Smooth muscle cell (in vitro differentiated cells): ENCODE measurements around the gene MIAT. TPM values are rescaled to one million over a fixed set of nuclear protein-coding genes. Genes with fewer than 3 reads are reported as not detected.

ENCODE experiments used
- DNase-seq: peaks from one replicate; lab custom pipeline; 2025; ENCODE audit not compliant: unreplicated experiment; lab: John Stamatoyannopoulos, UW
- H2AFZ ChIP-seq: fragments of 200-600 bp; sonication (generic); 2 replicates; pipeline ENCODE4 v1.6.0; 2016; ENCODE audit warnings: antibody characterized with exemption, low read depth, mild to moderate bottlenecking
- H3F3A ChIP-seq: fragments of 200-600 bp; sonication (generic); 2 replicates; pipeline ENCODE4 v1.6.0; 2017; ENCODE audit warnings: antibody characterized with exemption, low read depth
- H3K27ac ChIP-seq: fragments of 200-600 bp; sonication (generic); 2 replicates; pipeline ENCODE4 v1.5.1; 2016; ENCODE audit warnings: low read depth, mild to moderate bottlenecking
- H3K27me3 ChIP-seq: fragments of 200-600 bp; sonication (generic); 2 replicates; pipeline ENCODE4 v1.6.1; 2016; ENCODE audit warnings: low read depth, mild to moderate bottlenecking
- H3K36me3 ChIP-seq: fragments of 200-600 bp; sonication (generic); 2 replicates; pipeline ENCODE4 v1.5.1; 2016; ENCODE audit warnings: low read depth
- H3K4me1 ChIP-seq: fragments of 200-600 bp; sonication (generic); 2 replicates; pipeline ENCODE4 v1.5.1; 2016; ENCODE audit warnings: low read depth
- H3K4me2 ChIP-seq: fragments of 200-600 bp; sonication (generic); 2 replicates; pipeline ENCODE4 v1.6.0; 2016; ENCODE audit warnings: mild to moderate bottlenecking
- H3K4me3 ChIP-seq: fragments of 200-600 bp; sonication (generic); 2 replicates; pipeline ENCODE4 v1.5.1; 2016; ENCODE audit warnings: mild to moderate bottlenecking
- H3K79me2 ChIP-seq: fragments of 200-600 bp; sonication (generic); 2 replicates; pipeline ENCODE4 v1.6.0; 2016; ENCODE audit warnings: low read depth, mild to moderate bottlenecking
- H3K9ac ChIP-seq: fragments of 200-600 bp; sonication (generic); 2 replicates; pipeline ENCODE4 v1.6.0; 2016; ENCODE audit warnings: low read depth
- H3K9me3 ChIP-seq: fragments of 200-600 bp; sonication (generic); replicated peaks from 2 replicates; pipeline ENCODE4 v1.5.1; 2016; ENCODE audit warnings: low read depth
- H4K20me1 ChIP-seq: fragments of 200-600 bp; sonication (generic); 2 replicates; pipeline ENCODE4 v1.6.0; 2016; ENCODE audit warnings: low read depth
- WGBS: methylation state at CpG from one replicate; pipeline ENCODE4 v1.1.7; 2016; ENCODE audit warnings: low lambda C conversion rate; 5-methylcytosine and 5-hydroxymethylcytosine counted together
- polyA plus RNA-seq: library from polyadenylated mRNA; unstranded; fragments of >200 nt; fragmentation: Nextera tagmentation; extraction: Ambion mirVana; gene quantifications from 2 replicates; pipeline ENCODE4 v1.2.1, GENCODE V29; 2016
- total RNA-seq: library from RNA; depleted of rRNA; stranded (reverse); fragments of >200 nt; gene quantifications from 2 replicates; pipeline ENCODE4 v1.2.3, GENCODE V29; 2014
- TF ChIP-seq, protein P1 (sequence below): fragments of 200-600 bp; sonication (generic); IDR thresholded peaks from 2 replicates; pipeline ENCODE4 v1.5.1; 2017; ENCODE audit warnings: borderline replicate concordance, mild to moderate bottlenecking, antibody characterized with exemption; ENCODE audit not compliant: insufficient read depth, poor library complexity, severe bottlenecking

The MIAT gene
- total and polyA plus RNA-seq, 2 experiments from 2014 or later = 0.16 to 7.0 TPM

DNA sequence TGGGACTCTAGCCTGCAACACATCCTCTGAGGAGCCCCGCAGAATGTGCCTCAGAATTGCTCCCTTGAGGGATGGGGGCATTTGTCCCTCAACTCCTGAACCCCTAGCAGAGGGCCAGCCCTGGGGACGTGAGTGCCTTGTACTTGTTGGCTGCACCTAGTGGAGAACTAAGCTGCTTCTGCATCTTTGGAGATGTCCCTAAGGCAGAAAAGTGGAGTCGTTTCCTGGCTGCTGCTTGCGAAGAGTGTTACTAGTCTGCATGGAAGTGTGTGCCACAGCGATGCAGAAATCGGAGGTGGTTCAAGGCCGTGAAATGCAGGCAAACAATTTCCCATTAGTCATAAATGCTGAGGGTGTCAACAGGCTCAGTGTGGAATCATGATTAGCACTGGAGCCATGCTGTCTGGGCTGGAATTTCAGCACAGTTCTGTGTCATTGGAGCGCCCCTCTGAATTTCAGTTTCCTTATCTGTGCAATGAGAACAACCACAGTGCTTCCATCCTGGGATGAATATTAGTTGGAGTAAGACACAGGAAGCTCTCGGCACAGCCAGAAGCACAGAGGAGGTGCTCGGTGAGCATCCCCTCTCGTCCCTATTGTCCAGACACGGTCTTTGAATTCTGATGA lies 56.5 kb downstream of the MIAT start:
- H3K27ac ChIP-seq = no peak overlapping the region

DNA sequence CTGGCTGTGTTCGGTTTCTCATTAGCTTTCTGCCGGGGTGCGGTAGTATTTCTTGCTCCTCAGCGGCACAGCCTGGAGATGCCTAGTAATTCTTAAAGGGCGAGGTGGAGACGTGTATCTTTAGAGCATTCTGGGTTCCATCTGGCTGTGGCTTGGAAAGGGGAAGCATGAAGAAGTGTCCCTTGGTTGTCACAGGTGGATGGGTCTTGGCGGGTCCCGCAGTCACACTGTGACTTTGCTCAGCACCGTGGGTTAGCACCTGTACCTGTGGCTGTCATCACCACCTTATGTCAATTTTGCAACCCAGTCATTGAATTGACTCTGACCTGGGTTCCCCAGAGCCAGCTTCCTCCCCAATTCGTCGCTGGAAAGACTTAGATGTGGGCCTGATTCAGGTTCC lies 57.6 kb downstream of the MIAT start:
- Histone ChIP-seq H3K4me2 (no peak overlapping the region), H3K4me1 (peaks cover 11% of the 10 kb centered on the region), H3K9ac (no peak overlapping the region), H3K27ac (no peak overlapping the region), H2AFZ (no peak overlapping the region), H3F3A (peaks cover 10% of the 10 kb centered on the region), H3K4me3 (no peak overlapping the region), H3K27me3 (no peaks in the 10 kb centered on the region), H3K79me2 (no peaks in the 10 kb centered on the region), H4K20me1 (peaks cover 13% of the 10 kb centered on the region), H3K9me3 (no peaks in the 10 kb centered on the region), H3K36me3 (no peaks in the 10 kb centered on the region)
- TF ChIP-seq, protein P1, sequence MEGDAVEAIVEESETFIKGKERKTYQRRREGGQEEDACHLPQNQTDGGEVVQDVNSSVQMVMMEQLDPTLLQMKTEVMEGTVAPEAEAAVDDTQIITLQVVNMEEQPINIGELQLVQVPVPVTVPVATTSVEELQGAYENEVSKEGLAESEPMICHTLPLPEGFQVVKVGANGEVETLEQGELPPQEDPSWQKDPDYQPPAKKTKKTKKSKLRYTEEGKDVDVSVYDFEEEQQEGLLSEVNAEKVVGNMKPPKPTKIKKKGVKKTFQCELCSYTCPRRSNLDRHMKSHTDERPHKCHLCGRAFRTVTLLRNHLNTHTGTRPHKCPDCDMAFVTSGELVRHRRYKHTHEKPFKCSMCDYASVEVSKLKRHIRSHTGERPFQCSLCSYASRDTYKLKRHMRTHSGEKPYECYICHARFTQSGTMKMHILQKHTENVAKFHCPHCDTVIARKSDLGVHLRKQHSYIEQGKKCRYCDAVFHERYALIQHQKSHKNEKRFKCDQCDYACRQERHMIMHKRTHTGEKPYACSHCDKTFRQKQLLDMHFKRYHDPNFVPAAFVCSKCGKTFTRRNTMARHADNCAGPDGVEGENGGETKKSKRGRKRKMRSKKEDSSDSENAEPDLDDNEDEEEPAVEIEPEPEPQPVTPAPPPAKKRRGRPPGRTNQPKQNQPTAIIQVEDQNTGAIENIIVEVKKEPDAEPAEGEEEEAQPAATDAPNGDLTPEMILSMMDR = no peak
- DNase-seq = no peak
- WGBS = 88% methylated on average over 11 of the region's 11 CpGs

More for the DNA sequence above, 56.5 kb downstream of the MIAT start:
- H3K27me3 ChIP-seq = no peaks in the 10 kb centered on the region
- TF ChIP-seq, protein P1 = no peak
- no peak overlapping the region for H3K4me3 ChIP-seq
- H3K79me2 ChIP-seq = no peaks in the 10 kb centered on the region
- H3F3A ChIP-seq = peaks cover 10% of the 10 kb centered on the region
- H2AFZ ChIP-seq = no peak overlapping the region
- H3K4me2 ChIP-seq = peak overlapping the region; percentile 72
- H3K9ac ChIP-seq = no peak overlapping the region
- peaks cover 7% of the 10 kb centered on the region for H4K20me1 ChIP-seq
- no peaks in the 10 kb centered on the region for H3K9me3 ChIP-seq
- H3K4me1 ChIP-seq = peaks cover 11% of the 10 kb centered on the region
- H3K36me3 ChIP-seq = no peaks in the 10 kb centered on the region
- DNase-seq = no peak
- WGBS = 39% methylated on average over 12 of the region's 12 CpGs

DNA sequence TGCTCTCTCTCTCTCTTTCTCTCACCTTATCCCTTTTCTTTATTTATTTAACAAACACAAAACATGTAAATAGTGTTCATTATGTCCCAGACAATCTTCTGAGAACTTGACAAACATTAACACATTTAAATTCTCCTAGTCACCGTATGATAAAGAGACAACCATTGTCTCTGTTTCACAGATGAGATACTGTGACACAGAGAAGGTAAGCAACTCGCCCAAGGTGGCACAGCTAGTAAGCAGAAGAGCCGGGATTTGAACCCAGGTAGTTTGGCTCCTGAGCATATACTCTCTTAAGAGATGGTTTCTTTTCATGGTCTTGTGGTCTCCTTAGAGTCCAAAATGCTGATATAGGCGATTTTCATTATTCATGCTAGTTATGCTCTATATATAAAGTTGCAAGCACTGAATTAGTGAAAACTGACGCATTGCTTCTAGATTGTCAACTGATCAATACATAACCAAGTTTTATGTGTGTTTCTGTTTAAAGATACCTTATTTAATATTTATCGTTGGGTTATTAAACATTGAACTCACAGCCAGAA lies 58.1 kb downstream of the MIAT start:
- TF ChIP-seq, protein P1 = no peak
- no peak for DNase-seq
- WGBS = 96% methylated on average over 6 of the region's 6 CpGs
- peaks cover 13% of the 10 kb centered on the region for H4K20me1 ChIP-seq
- H3K4me1 ChIP-seq = peaks cover 11% of the 10 kb centered on the region
- no peak overlapping the region for H3K4me3 ChIP-seq
- H3K4me2 ChIP-seq = no peak overlapping the region
- H3K9me3 ChIP-seq = no peaks in the 10 kb centered on the region
- H3K79me2 ChIP-seq = no peaks in the 10 kb centered on the region
- peaks cover 10% of the 10 kb centered on the region for H3F3A ChIP-seq
- H3K27me3 ChIP-seq = no peaks in the 10 kb centered on the region
- H3K27ac ChIP-seq = no peak overlapping the region
- no peaks in the 10 kb centered on the region for H3K36me3 ChIP-seq
- no peak overlapping the region for H2AFZ ChIP-seq
- no peak overlapping the region for H3K9ac ChIP-seq

DNA sequence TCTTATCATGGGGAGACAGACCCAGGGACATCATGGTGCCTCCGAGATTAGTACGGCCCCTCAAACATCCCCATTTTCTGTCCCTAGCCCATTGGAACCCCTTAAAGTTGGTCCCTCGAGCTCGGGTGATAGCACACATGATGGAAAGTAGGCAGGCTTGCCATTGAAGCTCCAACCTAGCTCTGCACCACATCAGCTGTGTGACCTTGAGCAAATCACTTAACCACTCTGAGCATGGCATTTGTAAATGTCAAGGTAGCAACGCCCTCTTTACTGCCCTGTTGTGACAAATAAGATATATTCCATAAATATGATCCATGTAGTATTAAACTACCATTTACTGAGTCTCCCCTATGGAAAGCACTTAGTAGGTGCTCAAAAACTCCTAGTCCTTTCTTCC lies 61.1 kb downstream of the MIAT start:
- no peak overlapping the region for H3K4me3 ChIP-seq
- no peak overlapping the region for H3K4me2 ChIP-seq
- DNase-seq = no peak
- TF ChIP-seq, protein P1 = no peak
- no peaks in the 10 kb centered on the region for H3K27me3 ChIP-seq
- H3F3A ChIP-seq = peaks cover 9% of the 10 kb centered on the region
- H3K9me3 ChIP-seq = no peaks in the 10 kb centered on the region
- no peaks in the 10 kb centered on the region for H3K36me3 ChIP-seq
- H3K79me2 ChIP-seq = no peaks in the 10 kb centered on the region
- no peak overlapping the region for H3K9ac ChIP-seq
- peak overlapping the region; percentile 75 for H3K27ac ChIP-seq
- 99% methylated on average over 5 of the region's 5 CpGs for WGBS
- H4K20me1 ChIP-seq = peaks cover 10% of the 10 kb centered on the region
- peaks cover 11% of the 10 kb centered on the region for H3K4me1 ChIP-seq
- H2AFZ ChIP-seq = no peak overlapping the region
